ENCODE measurements around the gene ANKRD63.
A peak's percentile ranks its signal among the peaks of the same experiment; 100 is the strongest.

Gene ANKRD63

DNA sequence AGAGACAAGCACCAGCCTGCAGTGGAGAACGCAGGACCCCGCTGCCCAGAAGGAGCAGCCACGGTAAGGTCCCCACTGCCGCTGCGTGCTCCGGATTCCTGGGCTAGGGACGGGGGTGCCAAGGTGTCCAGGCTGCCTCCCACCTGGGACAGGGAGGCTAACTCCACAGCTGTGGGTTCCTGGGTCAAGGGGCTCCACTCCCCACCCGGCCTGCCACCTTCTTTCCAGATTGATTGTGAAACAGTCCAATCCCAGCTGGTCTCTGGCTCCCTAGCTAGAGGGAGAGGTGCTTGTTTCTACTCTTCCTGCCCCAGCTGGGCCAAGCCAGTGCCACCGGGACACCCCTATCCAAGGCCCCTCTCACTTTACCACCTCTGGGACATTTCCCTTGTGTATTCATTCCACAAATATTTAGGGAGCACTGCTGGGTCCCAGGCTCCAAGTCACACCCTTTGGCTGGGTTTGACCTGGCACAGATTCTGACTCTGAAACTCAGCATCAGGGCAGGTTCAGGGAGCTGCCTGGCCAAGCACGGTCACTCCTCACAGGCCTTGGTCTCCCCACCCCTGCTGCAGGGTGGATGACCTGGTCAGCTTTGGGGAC, 42.1 kb downstream of the ANKRD63 start:
- no peak for DNase-seq

DNA sequence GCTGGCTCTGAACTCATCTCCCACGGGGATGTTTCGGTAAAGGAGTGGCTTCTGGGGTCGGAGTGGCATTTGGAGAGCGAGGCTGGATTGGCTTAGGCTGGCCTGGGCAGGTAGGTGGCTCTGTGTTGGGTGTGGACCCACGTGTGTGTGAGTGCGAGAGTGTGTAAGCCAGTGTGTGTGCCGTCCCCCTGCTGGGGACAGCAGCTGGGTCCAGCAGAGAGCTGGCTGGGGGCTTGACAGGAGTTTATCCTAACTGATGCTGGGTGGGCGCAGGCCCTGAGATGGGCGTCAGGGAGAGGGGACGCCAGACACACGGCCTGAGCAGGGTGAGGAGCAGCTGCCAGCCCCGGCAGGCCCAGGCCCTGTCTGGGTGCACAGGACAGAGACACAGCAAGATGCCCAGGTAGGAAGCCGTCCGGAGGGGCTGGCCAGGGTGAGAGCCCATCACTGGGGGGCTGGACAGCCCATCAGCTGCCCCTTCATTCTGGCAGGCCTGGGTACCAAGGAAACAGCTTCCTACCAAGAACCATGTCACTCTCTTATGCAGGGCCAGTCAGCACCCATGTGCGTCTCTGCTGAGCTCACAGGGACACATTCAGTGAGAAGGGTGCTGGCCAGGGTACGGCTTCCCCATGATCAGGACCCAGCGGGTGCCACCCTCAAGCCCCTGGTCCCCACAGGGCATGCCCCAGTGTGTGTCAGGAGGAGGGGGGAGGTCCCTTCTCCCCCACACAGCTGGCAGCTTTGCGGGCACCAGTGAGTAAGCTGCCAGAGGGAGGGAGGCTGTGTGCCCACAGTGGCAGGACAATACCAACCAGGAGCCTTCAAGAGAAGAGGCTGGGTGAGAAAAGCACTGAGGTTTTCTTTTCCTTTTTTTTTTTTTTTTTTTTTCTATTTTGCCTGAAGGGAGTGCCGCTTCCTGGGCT, 42.9 kb downstream of the ANKRD63 start:
- DNase-seq, result no peak

GRCh38 chr15:40239404-40239692, 43.5 kb downstream of the ANKRD63 start:
- DNase-seq, result no peak

DNA sequence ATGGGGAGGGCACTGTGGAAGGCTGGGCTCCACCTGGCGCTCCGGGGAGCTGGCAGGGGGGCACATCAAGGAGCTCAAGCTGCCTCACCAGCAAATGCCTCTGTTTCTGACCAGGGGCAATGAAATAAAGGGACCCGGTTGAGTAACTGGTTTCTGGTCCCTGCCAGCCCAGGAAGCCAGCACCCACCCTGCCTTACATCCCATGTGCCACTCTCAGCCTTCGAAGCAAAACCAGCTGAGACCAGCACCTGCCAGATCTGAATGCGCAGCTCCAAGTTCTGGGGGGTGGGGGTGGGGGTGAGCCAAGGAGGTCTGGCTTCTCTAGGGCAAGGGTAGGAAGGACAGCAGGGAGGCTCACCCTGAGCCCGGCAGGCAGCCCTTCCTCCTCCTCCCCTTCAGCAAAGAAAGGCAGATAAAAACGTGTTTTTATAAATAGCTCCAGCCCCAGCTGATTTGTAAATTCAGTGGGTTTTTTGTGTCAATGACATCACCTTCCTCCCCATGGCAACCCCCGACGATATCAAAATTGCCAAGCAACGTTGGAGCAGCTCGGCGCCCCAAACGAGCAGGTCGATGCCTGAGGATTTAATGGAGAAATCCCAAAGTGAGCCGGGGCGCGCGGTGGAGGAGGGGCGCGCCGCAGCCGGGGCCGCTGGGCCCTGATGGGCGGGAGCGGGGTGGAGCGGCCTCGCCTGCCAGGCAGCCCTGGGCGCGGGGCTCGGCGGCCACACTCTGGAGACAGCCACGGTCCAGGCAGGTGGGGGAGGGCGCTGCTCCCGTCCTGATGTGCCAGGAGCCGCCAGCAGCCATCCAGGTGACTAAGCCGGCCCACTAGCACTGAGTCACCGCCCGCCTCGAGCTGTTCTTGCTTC, 44.1 kb downstream of the ANKRD63 start, which contains the start of gene PAK6:
Gene PAK6 (plus strand): TSS at position 532 of the 872 bp plus-strand sequence. CDS start 25,723 bp downstream, outside the sequence.
- peak; percentile 66 for DNase-seq

GRCh38 chr15:40235201-40235885, 47.5 kb downstream of the ANKRD63 start:
- DNase-seq, result no peak

- no peak for DNase-seq
Observed at GRCh38 chr15:40234783-40235182, 48.1 kb downstream of the ANKRD63 start.

GRCh38 chr15:40233727-40234577, 48.9 kb downstream of the ANKRD63 start:
- DNase-seq, result no peak

GRCh38 chr15:40232625-40233070, 50.2 kb downstream of the ANKRD63 start:
- peak; percentile 22 for DNase-seq
